Spleen (tissue), 7 donors: ENCODE results near the gene OSBPL1A.

ENCODE experiments used
- POLR2A ChIP-seq, 3 donors: fragments of 450-650 bp; IDR thresholded peaks; one replicate each; pipeline ENCODE4 v1.5.1; 2017; ENCODE audit warnings: antibody characterized with exemption in 3 of 3, mild to moderate bottlenecking in 1 of 3
- POLR2AphosphoS5 ChIP-seq, 3 donors: sonication (generic); formaldehyde crosslinking; IDR thresholded peaks; one replicate each; pipeline ENCODE4 v1.5.1; 2017; ENCODE audit warnings: antibody characterized with exemption in 3 of 3
- TF ChIP-seq, protein P1 (sequence below), 11 experiments: fragments of 200-600 bp in 7 of 11; fragments of 450-650 bp in 4 of 11; sonication (generic) in 4 of 11; IDR thresholded peaks in 8 of 11; conservative IDR thresholded peaks in 3 of 11; 1 replicate in 7 of 11; 2 replicates in 4 of 11; pipeline versions ENCODE4 v1.4.0 to v1.8.0; 2016 to 2021; ENCODE audit warnings: antibody characterized with exemption in 11 of 11, inconsistent platforms in 4 of 11, mild to moderate bottlenecking in 1 of 11
- donor health status: DM: no; HTN: no; CAD: no; lungs with moderate emphysema.
- donor health status: DM: no; HTN: no; CAD: no.
- donor health status: DM: no; HTN: no; CAD: no.

DNA sequence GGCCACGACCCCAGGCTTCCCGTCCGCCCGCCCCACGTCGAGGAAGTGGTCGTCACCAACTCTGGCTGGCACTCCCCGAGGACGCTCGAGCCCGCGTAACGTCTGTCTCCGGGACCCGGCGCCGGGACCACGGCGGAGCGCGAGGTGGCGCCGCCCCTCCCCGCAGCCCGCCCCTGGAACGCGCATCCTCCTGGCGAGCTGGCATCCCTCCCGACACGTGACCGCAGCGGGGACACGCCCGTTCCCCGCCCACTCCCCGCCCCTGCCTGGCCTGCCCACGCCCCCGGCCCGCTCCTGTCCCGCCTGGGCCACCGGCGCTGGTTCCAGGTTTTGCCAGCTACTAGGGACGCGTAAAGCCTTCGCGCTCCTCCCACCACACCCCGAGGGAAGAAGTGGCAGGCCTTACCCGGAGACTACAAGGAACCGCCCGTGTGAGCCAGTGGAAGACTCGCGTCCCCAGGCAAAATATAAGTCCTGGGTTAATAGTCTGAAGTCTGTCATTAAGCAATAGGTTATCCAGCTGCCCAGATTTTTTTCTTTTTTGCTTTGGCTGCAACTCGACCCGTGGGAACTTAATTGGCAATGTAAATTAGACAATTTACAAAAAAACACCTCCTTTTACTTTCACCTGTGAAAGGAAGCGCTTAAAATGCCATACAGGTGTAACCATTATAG is at the start of gene OSBPL1A:
- TF ChIP-seq POLR2A (IDR thresholded peaks at IDR 0.05) (no peak), POLR2AphosphoS5 (IDR thresholded peaks at IDR 0.05) (peak; percentile 83 to 91 (median 91))
- TF ChIP-seq, protein P1, sequence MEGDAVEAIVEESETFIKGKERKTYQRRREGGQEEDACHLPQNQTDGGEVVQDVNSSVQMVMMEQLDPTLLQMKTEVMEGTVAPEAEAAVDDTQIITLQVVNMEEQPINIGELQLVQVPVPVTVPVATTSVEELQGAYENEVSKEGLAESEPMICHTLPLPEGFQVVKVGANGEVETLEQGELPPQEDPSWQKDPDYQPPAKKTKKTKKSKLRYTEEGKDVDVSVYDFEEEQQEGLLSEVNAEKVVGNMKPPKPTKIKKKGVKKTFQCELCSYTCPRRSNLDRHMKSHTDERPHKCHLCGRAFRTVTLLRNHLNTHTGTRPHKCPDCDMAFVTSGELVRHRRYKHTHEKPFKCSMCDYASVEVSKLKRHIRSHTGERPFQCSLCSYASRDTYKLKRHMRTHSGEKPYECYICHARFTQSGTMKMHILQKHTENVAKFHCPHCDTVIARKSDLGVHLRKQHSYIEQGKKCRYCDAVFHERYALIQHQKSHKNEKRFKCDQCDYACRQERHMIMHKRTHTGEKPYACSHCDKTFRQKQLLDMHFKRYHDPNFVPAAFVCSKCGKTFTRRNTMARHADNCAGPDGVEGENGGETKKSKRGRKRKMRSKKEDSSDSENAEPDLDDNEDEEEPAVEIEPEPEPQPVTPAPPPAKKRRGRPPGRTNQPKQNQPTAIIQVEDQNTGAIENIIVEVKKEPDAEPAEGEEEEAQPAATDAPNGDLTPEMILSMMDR (IDR thresholded peaks at IDR 0.05 in 8 of 11, conservative IDR thresholded peaks at IDR 0.05 in 3 of 11), result peak in 3 of 11 experiments; percentile 16 to 31 (median 17)
